Measurements from ENCODE around the gene TRABD. TPM values are rescaled to one million over a fixed set of nuclear protein-coding genes. Genes with fewer than 3 reads are reported as not detected.
A peak's percentile ranks its signal among the peaks of the same experiment; 100 is the strongest.

Gene TRABD
- total and polyA plus RNA-seq, 11 donors, result 14.3 to 32.9 (median 18.0) TPM

DNA sequence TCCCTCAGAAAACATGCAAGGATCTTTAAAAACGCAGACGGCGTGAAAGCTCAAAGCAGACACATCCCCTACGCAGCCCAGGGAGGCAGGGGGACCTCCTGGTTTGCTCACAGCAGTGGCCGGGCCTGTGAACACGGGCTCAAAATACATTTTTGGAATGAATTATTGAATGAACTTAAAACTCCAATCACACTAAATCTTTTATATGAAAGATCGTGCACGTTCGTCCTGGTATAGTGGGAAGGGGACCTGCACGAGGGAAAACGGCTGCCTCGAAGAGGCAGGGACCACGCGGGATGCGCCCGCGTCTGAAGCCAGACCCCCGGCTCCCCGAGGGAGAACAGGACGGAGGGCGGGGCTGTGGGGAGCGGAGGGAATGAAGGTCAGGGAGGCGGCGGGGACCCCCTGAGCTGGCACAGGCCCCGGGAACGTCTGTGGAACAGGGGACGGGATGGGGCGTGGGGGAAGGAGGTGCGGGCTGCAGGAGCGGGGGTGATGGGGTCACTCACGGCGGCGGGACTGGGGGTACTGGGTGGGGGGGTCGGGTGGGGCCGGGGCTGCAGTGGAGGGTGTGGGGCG is 16.4 kb upstream of the TRABD start:
- Histone ChIP-seq H3K9me3 (no peaks in the 10 kb centered on the region), H3K4me3 (peak overlapping the region in 7 of 12 donors; percentile 43 to 60 (median 52)), H3K27ac (no peak overlapping the region), H3K27me3 (peaks cover 10 to 40% (median 20%) of the 10 kb centered on the region in 9 donors), H3K36me3 (no peaks in the 10 kb centered on the region), H3K4me1 (peaks cover 0 to 18% (median 0%) of the 10 kb centered on the region in 12 donors)
- 7 to 12% (median 10%) methylated on average over 34 to 36 of the region's 36 CpGs for WGBS, 4 donors
- peak in 1 of 5 donors; percentile 25 for DNase-seq
- TF ChIP-seq POLR2A (IDR thresholded peaks at IDR 0.05), result no peak
- TF ChIP-seq, protein P1, sequence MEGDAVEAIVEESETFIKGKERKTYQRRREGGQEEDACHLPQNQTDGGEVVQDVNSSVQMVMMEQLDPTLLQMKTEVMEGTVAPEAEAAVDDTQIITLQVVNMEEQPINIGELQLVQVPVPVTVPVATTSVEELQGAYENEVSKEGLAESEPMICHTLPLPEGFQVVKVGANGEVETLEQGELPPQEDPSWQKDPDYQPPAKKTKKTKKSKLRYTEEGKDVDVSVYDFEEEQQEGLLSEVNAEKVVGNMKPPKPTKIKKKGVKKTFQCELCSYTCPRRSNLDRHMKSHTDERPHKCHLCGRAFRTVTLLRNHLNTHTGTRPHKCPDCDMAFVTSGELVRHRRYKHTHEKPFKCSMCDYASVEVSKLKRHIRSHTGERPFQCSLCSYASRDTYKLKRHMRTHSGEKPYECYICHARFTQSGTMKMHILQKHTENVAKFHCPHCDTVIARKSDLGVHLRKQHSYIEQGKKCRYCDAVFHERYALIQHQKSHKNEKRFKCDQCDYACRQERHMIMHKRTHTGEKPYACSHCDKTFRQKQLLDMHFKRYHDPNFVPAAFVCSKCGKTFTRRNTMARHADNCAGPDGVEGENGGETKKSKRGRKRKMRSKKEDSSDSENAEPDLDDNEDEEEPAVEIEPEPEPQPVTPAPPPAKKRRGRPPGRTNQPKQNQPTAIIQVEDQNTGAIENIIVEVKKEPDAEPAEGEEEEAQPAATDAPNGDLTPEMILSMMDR (IDR thresholded peaks at IDR 0.05), result no peak
- intact Hi-C loops (cut with DNase I), result no loop called here
- ATAC-seq, result no peak

DNA sequence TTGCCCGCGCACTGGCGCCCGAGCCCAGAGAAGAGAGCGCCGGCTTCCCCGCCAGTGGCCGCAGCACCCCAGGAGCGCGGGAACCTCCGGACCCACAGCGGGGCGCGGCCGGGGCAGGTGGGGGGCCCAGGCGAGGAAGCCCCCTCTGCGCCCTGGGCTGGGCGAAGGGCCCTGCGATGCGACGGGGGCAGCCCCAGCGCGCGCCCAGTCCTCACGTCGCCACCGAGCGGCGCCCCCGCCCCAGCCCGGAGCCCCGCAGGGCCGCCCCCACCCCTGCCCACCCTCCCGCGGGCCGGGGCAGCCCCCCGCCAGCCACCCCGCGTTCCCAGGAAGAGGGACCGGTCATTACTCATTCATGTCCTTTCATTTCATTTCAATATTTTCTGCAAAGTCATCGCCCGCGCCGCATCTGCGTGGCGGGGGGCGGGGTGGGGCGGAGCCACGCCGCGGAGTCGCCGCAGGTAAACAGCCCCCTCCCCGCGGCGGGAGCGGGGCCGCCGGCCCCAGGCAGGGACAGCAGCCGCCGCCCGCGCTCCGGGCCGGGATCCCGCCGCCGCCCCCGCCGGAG is 15.9 kb upstream of the TRABD start:
- H3K4me3 ChIP-seq, result peak overlapping the region in 9 of 12 donors; percentile 30 to 60 (median 51)
- 2 to 3% (median 2%) methylated on average over 28 to 70 of the region's 70 CpGs for WGBS, 4 donors
- TF ChIP-seq POLR2A (IDR thresholded peaks at IDR 0.05), result no peak
- TF ChIP-seq, protein P1 (IDR thresholded peaks at IDR 0.05), result no peak
- ATAC-seq (peak in 1 of 4 donors; percentile 23), DNase-seq (peak in 2 of 5 donors; percentile 28 to 67)
- H3K36me3 ChIP-seq, result no peaks in the 10 kb centered on the region
- peaks cover 10 to 40% (median 20%) of the 10 kb centered on the region in 9 donors for H3K27me3 ChIP-seq
- no peaks in the 10 kb centered on the region for H3K9me3 ChIP-seq
- peaks cover 0 to 18% (median 0%) of the 10 kb centered on the region in 12 donors for H3K4me1 ChIP-seq
- intact Hi-C loops (cut with DNase I), result no loop called here
- no peak overlapping the region for H3K27ac ChIP-seq

DNA sequence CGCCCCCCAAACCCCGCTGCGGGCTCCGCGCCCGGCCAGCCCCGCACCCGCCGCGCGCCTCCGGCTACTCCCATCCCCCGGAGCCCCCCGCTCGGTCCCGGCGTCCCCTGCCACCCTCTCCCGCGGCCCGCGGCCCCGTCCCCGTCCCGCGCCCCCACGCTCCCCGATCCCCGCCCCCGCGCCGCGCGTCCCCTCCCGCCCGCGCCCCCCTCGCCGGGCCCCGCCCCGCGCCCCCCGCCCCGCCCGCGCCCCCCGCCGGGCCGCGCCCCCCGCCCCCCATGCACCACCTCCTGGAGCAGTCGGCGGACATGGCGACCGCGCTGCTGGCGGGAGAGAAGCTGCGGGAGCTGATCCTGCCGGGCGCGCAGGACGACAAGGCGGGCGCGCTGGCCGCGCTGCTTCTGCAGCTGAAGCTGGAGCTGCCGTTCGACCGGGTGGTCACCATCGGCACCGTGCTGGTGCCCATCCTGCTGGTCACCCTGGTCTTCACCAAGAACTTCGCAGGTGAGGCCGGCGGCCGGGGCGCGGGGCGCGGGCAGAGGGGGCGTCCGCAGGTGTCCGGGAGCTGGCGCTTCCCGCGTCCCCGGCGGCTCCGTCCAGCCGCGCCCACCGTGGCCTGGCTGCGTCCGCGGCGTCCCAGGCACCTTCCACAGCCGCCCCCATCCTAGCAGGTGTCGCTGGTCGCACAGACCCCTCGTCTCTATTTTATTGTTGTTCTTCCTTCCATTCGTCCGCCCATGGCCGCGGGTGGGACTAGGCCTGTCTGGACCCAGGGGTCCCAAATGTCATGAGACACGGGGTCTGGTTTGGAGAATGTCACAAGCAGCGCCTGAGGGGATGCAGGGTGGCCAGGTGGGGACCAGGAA is 15.0 kb upstream of the TRABD start, which contains the start of gene PANX2:
TSS of gene PANX2 (plus strand) at position 279 of the 866 bp plus-strand sequence. CDS start at position 279, 0 bp downstream.
- Histone ChIP-seq H3K4me1 (peaks cover 0 to 18% (median 0%) of the 10 kb centered on the region in 12 donors), H3K4me3 (peak within 1 kb of the TSS in 9 of 12 donors; percentile 30 to 60 (median 51)), H3K27me3 (peaks cover 10 to 47% (median 20%) of the 10 kb centered on the region in 9 donors), H3K27ac (no peak within 1 kb of the TSS), H3K9me3 (no peaks in the 10 kb centered on the region), H3K36me3 (no peaks in the 10 kb centered on the region)
- intact Hi-C loops (cut with DNase I), result no loop called here
- DNase-seq (peak in 2 of 5 donors; percentile 24 to 57), ATAC-seq (no peak)
- TF ChIP-seq POLR2A (IDR thresholded peaks at IDR 0.05), result no peak
- TF ChIP-seq, protein P1 (IDR thresholded peaks at IDR 0.05), result no peak
- 5 to 14% (median 7%) methylated on average over 27 to 99 of the region's 105 CpGs for WGBS, 4 donors

Data from heart left ventricle (tissue), 16 donors.